GM19397 (cell line): ENCODE measurements around the gene BAIAP2L2.
"Not testable (repeated sequence)": the region's sequence is repeated elsewhere in the genome, so short reads cannot be mapped to it uniquely, and the experiment has no call there.

ENCODE experiments used
- ATAC-seq: cut with Tn5 transposase; IDR thresholded peaks from one replicate; pipeline ENCODE4 v1.9.1; 2021; ENCODE audit warnings: mild to moderate bottlenecking, moderate library complexity; ENCODE audit not compliant: unreplicated experiment

Gene BAIAP2L2

DNA sequence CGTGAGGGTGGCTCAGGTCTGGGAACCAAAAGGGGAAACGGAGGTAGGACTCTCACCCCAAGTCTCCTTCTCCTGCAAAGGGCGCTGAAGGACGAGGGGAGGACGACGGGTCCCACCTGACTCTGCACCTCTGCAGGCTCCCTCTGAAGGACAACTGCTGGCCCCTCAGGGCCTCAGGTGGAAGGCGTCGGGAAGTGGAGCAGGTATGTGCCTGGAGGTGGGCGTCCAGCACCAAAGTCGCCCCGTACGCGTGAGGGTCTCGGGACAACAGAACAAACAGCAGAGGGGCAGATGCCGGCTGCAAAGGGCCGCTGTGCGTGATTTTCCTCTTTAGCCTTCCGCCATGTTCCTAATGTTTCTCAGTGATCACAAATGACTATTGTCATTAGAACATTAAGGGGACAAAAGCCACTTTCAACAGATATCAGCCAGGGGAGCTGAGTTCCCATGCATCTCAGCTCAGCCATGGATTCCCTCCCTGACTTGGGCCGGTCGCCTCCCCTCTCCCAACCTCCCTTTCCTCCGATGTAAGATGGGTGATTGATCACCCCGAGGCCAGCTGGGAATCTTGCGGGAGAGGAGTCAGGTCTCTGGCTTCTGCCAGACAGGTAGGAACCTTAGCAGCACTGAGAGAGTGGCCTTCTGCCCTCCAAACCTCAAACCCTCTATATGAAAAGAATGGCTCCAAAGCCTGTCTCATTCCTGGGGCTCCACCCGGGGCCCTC is 27.3 kb downstream of the BAIAP2L2 start:
- ATAC-seq, result no peak

DNA sequence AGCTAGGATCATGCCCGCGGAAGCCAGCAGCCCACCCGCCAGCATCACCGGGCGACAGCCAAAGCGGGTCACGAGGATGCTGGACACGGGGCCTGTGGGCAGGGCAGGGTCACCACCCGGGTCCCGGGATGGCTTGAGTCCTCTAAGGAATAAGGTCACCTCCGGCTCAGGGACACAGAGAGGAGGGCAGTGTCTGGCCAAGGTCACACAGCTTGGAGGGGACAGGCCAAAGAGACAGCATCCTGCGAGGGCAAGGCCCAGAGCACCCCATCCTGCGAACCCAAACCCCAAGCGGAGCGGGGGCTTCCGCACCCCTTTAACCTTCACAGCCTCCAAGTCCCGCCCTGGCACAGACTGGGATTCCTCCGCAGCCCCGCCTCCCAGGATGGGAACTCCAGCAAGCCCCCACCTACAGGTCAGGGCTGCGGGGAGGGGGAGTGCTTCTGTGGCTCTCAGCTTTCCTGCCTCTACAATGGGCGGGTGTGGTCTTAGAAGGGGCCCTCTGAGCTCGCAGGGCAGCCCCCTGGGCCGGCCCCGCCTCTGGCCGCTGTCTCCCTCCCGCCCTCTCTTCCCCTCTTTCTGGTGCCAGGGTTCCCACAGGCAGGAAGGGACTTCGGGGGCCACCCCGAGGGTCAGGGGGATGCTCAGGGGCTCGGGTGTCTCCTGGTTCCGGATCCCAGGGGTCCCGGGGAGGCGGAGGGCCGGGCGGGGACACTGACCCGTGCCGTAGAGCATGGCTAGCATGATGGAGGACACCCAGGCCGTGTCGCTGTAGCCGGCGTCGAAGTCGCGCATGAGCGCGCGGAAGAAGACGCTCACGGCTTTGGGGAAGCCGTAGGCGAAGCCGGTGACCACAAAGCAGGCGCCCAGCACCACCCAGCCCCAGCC is 28.3 kb downstream of the BAIAP2L2 start:
- no peak for ATAC-seq

DNA sequence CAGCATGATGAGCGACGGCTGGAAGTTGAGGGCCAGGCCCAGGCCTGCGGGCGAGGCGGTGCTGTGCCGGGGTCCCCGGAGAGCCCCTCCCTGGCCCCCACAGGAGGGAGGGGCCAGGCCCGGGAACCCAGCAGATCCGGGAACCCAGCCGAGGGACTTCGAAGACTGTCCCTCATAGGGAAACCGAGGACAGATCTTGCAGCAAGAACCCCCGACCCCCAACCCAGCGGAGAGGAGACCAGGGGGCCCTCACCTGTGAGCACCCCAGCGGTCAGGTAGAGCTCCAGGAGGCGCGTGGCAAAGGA is 28.9 kb downstream of the BAIAP2L2 start:
- no peak for ATAC-seq

DNA sequence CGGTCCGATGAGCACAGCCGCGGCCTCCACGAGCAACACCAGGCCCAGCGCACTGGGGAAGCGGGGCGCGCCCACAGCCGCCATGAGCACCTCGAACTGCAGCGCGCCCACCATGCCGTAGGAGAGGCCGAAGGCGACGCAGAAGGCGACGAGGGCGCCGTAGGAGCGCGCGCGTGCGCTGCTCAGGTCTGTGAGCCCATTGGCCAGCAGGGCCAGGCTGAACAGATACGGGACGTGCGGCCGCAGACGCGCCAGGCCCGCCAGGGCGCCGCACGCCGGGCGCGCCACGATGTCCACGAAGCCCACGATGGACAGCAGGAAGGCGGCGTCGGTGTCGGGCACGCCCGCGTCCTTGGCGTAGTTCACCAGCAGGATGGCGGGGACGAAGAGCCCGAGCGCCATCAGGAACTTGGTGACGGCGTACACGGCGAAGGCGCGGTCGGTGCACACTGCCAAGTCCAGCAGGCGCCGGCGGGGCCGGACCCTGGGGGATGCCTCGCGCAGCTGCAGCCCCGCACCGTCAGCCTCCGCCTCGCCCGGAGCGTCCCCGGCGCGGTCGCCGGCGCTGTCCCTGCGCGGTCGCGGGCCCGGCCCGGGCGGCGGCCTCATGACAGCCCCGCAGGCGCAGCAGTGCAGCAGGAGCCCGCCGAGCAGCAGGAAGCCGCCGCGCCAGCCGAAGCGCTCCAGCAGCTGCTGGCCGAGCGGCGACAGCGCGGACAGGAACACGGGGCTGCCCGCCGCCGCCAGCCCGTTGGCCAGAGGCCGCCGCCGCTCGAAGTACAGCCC is 29.4 kb downstream of the BAIAP2L2 start:
- no peak for ATAC-seq

DNA sequence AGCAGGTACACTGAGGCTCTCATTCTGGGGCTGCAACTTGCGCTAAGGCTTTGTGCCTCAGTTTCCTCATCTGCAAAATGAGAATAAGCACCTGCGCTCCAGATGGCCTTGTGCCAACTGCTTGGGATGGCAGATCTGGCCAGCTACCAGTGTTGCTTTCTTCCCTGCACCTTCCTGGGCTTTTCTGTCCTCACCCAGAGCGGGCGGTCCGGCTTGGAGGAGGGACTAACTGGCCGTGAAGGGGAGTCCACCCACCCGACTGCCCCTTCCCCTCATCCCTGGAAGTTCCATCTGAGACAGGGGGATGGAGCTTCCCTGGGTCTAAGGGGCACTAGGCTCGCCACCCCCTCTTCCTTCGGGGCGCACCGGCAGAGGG is 30.0 kb downstream of the BAIAP2L2 start:
- ATAC-seq, result no peak

DNA sequence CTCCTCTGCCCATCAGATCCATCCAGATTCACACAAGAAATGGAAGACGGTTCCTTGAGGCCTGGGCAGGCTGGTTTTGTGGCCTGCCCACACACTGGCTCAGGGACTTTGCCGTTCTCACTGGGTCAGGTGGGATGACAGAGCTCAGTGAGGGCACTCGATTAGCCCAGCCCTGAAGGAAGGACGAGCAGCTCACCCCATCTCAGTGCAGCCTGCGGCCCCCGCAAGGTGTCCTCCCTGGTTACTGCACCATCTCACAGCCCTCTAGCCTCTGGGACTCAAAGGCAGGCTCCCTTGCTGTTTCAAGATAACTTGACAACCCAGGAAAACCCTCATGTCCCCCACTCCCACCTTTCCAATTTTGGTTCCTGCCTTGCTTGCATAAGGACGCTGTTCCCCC is 30.7 kb downstream of the BAIAP2L2 start:
- no peak for ATAC-seq

DNA sequence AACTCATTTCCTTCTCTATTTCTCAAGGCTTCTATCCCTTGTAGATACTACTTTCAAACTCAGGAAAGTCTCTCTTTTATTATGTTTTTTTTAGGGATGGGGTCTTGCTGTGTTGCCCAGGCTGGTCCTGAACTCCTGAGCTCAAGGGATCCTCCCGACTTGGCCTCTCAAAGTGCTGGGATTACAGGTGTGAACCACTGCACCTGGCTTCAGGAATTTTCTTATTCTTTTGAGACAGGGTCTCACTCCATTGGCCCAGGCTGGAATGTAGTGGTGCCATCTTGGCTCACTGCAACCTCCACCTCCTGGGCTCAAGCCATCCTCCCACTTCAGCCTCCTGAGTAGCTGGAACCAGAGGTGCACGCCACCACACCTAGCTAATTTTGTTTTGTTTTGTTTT is 31.3 kb downstream of the BAIAP2L2 start:
- not testable (repeated sequence) for ATAC-seq

DNA sequence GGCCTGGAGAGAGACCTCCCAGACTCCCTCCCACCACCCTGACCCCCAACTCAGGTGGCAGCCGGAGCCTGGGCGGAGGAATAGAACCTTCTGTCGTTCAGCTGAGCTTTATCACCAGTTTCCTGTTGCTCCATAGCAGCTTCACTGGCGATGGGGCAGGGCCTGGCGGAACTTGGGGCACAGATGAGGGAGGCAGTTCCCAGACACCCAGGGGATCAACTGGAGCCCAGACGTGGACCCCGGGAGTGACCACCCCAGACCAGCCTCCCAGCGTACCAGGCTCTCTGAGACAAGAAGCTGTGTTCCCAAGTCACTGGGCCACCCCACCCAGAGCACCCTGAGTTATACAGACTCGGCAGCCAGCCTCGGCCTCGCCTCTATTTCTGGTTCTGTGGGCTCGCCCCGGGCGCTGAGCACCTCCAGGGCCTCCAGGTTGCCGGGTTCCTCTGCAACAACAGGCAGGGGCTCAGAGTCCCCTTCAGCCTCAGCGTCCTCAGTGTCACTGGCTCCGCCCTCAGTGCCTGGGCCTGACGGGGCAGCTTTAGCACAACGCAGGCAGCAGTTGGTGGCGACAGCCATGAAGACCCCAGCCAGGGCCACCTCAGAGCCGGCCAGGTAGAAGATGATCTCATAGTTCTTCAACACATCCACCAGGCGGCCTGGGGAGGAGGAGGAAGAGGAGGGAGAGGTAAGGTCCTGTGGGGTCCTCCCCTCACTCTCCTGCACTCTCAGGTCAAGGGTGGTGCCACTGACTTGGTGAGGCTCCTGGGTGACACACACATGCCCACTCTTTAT is 32.2 kb downstream of the BAIAP2L2 start:
- no peak for ATAC-seq

DNA sequence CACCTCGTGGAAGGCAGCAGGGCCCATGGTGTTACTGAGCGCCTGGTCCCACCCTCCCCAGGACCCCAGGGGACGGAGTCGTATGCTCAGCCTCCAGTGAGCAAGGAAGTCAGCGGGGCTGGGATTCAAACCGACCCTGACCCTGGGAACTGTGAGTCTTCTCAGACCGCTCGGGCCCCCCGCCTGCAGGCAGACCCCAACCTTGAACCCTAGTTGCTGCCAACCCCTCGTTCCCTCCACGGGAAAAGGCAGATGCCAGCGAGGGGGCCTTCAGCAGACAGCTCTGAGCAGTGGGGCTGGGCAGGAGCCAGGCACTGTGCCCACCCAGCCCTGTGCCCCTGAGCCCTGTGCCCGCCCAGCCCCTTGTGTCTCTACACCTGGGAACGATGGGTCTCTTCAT is 32.9 kb downstream of the BAIAP2L2 start:
- ATAC-seq, result no peak

DNA sequence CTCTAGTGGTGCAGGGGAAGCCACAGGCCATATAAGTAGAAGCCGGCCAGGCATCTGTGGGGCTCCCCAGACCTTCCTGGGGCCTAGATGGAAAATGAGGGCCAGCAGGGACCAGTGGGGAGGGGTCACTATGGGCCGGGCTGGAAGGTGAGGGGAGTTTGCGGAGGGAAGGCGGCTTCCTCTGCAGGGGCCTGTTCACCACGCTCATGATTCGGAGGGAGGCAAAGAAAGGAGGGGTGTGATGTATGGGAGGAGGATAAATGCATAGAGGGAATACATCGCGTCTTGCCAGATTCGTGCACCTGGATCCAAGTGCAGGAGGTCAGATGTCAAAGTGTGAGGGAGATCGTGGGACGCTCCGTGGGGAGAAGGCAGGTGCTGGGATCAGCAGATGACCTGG is 33.4 kb downstream of the BAIAP2L2 start:
- ATAC-seq, result no peak

DNA sequence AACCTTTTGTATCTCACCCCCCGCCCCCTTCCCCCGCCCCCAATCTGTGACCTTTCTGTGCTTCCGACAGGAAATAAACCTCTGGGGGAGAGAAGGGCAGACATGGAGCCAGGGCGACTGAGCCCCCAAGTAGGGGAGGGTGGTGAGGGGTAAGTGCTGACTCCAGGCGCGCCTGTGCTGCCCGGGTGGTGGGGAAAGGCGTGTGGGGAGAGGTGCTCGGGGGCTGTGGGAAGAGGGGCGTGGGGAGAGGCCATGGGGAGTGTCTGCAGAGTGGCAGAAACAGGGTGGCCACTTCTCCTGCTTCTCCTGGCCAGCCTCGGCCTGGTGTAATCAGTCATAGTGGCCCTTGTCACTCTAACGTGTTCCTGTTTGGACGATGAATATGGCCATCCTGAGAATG is 34.5 kb downstream of the BAIAP2L2 start:
- no peak for ATAC-seq

DNA sequence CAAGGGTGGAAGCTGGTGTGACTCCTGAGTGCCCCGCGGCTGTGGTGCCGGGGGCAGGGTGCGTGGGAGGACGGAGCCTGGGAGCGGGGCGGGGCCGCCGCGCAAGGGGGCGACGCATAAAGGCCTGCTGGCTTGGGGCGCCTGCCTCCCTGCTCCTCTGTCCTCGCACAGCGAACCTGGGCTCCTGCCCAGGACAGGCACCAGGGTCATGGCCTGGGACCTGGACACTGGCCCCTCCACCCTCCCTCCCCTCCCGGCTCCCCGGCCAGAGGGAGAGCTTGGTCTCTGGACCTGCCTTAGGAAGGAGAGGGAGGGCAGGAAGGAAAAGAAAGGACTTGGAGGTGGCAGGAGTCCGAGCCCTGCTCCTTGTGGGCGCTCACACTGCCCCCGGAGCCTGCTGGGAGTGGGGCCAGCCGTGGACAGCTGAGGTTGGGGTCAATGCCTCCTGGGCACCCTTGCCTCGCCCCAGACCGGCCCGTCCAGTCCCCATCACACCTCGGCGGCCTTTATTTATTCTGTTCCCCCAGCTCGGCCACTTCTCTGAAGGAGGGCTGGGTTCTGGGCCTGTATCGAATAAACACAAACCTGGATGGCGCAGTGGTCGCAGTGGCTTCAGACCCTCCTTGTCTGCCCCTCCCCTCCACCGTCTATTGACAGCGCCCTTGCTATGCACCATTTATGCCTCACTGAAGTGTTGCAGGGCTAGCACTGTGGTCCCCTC is 35.2 kb downstream of the BAIAP2L2 start:
- no peak for ATAC-seq

DNA sequence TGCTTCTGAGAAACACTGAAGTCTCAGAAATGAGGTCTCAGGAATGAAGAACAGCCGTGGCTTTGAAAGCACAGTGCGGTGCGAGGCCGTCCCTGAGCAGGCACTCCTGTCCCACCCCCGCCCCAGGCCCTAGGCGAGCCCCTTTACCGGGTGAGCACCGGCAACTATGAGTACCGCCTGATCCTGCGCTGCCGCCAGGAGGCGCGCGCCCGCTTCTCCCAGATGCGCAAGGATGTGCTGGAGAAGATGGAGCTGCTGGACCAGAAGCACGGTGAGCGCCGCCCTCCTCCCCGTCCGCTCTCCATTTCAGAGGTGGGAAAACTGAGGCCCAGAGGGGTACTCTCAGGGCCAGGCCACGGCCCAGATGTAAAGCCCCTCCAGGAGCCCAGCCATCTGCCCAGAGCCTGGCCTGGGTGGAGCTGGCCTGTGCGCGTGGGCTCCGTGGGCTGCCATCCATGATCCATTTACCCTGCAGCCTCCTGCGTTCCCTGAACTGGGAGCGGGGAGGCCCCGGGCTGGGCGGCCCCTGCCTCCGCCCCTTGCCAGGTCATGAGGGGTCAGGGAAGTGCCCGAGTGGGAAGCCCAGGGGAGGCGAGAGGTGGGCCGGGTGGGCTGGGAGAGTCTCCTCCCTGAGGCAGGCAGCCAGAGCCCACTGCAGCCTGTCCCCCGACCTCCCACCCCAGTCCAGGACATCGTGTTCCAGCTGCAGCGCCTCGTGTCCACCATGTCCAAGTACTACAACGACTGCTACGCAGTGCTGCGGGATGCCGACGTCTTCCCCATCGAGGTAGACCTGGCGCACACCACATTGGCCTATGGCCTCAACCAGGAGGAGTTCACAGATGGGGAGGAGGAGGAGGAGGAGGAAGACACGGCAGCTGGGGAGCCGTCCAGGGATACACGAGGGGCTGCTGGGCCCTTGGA is 36.0 kb downstream of the BAIAP2L2 start:
- no peak for ATAC-seq

DNA sequence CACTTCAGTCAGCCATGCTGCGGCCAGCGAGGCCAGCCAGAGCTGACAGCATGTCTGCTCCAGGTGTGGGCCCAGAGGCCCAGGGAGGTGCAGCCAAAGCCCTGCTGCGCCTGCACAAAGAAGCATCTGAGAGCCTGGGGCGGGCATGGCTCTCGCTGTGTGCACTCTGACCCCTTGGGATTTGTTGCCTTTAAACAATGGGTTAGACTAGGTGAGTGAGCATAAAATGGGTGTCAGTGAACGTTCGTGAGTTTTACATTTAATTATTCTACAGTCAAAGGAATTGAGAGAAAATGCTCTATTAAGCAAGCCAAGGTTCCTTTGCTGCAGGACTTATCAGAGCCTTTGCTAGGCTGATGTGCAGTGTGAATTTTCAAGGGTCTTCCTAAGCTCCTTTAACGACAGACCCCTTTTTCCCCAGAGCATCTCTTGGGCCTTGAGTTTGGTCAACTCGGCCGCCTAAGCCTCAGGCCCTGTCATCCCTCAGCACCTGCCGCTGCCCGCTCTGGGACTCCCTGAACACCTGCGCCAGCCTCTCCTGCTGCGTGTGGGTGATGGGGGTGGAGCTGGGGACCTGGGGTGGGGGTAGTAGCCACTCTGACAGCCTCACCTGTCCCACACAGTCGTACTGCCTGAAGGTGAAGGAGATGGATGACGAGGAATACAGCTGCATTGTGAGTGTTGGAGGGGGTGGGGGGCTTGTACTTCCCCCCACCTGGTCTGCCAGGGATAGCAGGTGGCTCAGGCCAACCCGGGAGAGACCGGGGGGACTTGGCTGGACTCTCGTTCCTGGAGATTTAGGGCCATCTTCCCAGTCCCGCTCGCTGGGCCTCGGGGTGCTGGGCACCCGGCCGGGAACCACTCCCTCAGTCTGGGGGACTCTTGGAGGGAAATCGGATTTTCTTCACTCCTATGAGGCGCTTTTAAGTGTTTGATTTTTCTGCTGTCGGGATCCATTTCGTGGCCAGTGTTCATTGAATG is 37.0 kb downstream of the BAIAP2L2 start:
- ATAC-seq, result no peak

DNA sequence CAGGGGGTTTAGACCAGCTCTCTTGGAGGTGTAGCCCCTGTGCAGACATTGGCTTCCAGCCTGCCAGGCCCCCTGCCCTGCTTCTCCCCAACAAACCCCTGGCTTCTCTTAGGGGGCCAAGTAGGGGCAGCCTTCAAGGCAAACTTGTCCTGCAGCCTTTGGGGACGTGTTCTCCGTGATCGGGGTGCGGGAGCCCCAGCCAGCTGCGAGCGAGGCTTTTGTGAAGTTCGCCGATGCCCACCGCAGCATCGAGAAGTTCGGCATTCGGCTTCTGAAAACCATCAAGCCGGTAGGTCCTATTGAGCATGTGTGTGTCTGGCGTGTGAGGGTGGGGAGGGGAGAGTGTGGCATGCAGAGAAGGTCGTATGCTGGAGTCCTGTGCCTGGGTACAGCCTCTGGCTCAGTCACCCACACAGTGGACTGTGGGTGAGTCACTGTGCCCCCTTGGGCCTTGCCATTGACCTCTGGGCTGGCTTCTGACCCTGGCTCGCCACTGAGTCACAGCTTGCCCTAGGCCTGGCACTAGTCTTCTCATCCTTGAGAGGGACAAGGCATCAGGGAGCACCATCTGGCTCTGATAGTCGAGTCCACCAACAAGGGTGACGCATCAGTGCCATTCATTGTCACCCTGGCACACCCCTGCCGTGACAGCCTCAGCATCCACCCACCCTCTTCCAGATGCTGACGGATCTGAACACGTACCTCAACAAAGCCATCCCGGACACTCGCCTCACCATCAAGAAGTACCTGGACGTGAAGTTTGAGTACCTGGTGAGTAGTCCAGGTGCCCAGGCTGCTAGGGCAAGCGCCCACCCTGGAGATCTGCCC is 37.9 kb downstream of the BAIAP2L2 start:
- no peak for ATAC-seq

DNA sequence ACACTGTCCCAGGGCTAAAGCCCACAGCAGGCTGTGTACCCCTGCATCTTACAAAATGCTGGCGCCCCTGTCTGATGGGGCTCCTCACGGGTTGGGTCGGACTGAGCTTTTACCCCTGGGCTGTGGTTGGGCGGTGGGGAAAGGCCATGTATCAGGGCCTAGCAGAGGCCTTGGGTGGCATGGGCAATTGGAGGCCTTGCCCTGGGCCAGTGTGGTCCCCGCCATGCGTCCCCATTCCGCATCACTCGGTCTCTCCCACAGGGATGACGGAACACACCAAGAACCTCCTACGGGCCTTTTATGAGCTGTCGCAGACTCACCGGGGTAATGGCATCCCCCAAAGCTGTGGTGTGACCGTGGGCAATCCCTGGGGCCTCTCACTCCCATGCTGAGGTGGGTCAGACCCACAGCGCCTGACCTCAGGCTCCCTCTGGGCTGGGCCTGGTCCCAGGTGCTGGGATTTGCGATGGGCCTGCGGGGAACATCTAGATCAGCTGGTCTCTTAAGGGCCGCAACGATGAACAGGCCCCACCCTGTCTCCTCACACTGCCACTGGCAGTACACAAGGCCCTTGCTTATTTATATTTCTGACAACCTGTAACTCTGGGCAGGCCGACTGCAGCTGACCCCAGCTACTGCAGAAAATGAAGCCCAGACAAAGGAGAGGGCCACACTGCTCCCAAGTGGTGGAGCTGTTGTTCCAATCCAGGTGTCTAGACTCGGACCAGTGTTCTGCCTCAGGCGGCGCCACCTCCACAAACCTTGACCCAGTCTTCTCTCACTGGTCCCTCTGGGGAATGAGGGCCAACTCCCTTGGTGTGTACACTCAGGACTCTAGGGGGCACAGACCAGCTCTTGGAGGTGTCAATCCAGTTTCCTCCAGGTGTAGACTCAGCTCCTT is 38.8 kb downstream of the BAIAP2L2 start:
- ATAC-seq, result no peak
